Panc1 (cell line): ENCODE data around the gene SLAIN1. TPM values are rescaled to one million over a fixed set of nuclear protein-coding genes. Genes with fewer than 3 reads are reported as not detected.

ENCODE experiments used
- ATAC-seq: fragments of 200-7000 bp; cut with Tn5 transposase; 2 replicates; pipeline ENCODE4 v1.9.1; 2020; ENCODE audit warnings: mild to moderate bottlenecking, moderate library complexity
- BruUV-seq: library from RNA; stranded (reverse); fragments of 400-500 nt; replicated peaks from 2 replicates; lab custom pipeline; 2021; lab: Mats Ljungman, UMichigan
- CTCF ChIA-PET: fragments of 300-600 bp; sonication (Branson Sonifier 250); formaldehyde crosslinking; loops from one replicate; lab custom pipeline; 2022; ENCODE audit warnings: antibody characterized with exemption; lab: Charles Lee
- POLR2A ChIA-PET: fragments of 300-600 bp; sonication (Branson Sonifier 250); formaldehyde crosslinking; loops from one replicate; lab custom pipeline; 2022; ENCODE audit warnings: antibody characterized with exemption; lab: Charles Lee
- DNase-seq: peaks from one replicate; pipeline ENCODE4 v3.0.0-alpha.2; 2010; ENCODE audit warnings: low read depth, low spot score
- H3K27ac ChIP-seq: 2 replicates; pipeline ENCODE4 v1.5.1; 2011; ENCODE audit warnings: mild to moderate bottlenecking, low read length, inconsistent platforms
- H3K27me3 ChIP-seq: fragments of 200-500 bp; sonication (Bioruptor generic); 2 replicates; pipeline ENCODE4 v1.6.0; 2014; ENCODE audit warnings: low read length, inconsistent platforms; ENCODE audit not compliant: control insufficient read depth, insufficient read depth
- H3K36me3 ChIP-seq: fragments of 200-500 bp; sonication (Bioruptor generic); 2 replicates; pipeline ENCODE4 v1.5.1; 2014; ENCODE audit warnings: inconsistent platforms, mild to moderate bottlenecking, low read length, moderate library complexity; ENCODE audit not compliant: control insufficient read depth, insufficient read depth
- H3K4me1 ChIP-seq: 2 replicates; pipeline ENCODE4 v1.5.1; 2011; ENCODE audit warnings: inconsistent platforms, mild to moderate bottlenecking, low read length, moderate library complexity; ENCODE audit not compliant: control insufficient read depth, insufficient read depth
- H3K4me3 ChIP-seq, 2 experiments: 2 replicates each; pipeline ENCODE4 v1.5.1; 2011 to 2012; ENCODE audit warnings: low read depth in 2 of 2, low read length in 2 of 2, mild to moderate bottlenecking in 2 of 2, inconsistent platforms in 1 of 2, moderate library complexity in 1 of 2
- H3K9me3 ChIP-seq: fragments of 200-500 bp; sonication (Bioruptor generic); 2 replicates; pipeline ENCODE4 v1.5.1; 2014; ENCODE audit warnings: low read depth, mild to moderate bottlenecking, inconsistent platforms, low read length, moderate library complexity; ENCODE audit not compliant: control insufficient read depth, insufficient read depth
- POLR2AphosphoS5 ChIP-seq: IDR thresholded peaks from 2 replicates; pipeline ENCODE4 v1.6.1; 2012; ENCODE audit warnings: mild to moderate bottlenecking, low read depth, low read length, moderate library complexity
- SIN3A ChIP-seq: IDR thresholded peaks from 2 replicates; pipeline ENCODE4 v1.6.1; 2012; ENCODE audit warnings: low read depth, mild to moderate bottlenecking, low read length, moderate library complexity, borderline replicate concordance; ENCODE audit not compliant: insufficient read depth
- TCF7L2 ChIP-seq: IDR thresholded peaks from 2 replicates; pipeline ENCODE4 v1.6.1; 2011; ENCODE audit warnings: mild to moderate bottlenecking, low read depth, low read length, inconsistent platforms
- in situ Hi-C: cut with HindIII; loops from 2 replicates; pipeline ENCODE4 v1.10.0; 2016; ENCODE audit warnings: low sequenced_read_pairs, low pct_unique_long_range_greater_than_20kb
- intact Hi-C: fragments of 100-400 bp; cut with micrococcal nuclease; formaldehyde crosslinking; loops from one replicate; pipeline ENCODE4 v1.10.0; 2022; ENCODE audit not compliant: unreplicated experiment
- total RNA-seq: library from RNA; stranded (reverse); gene quantifications from one replicate; pipeline ENCODE4 v1.2.1, GENCODE V29; 2021; ENCODE audit not compliant: unreplicated experiment
- TF ChIP-seq, protein P1 (sequence below), 2 experiments: IDR thresholded peaks; 2 replicates each; pipeline ENCODE4 v1.6.1; 2011 to 2012; ENCODE audit warnings: low read depth in 2 of 2, control low read depth in 1 of 2, low read length in 1 of 2, mild to moderate bottlenecking in 1 of 2, moderate library complexity in 1 of 2; ENCODE audit not compliant: insufficient read depth in 1 of 2
- TF ChIP-seq, protein P2 (sequence below): fragments of 450-650 bp; IDR thresholded peaks from 2 replicates; pipeline ENCODE4 v1.5.1; 2017; ENCODE audit warnings: mild to moderate bottlenecking

Gene SLAIN1
- total RNA-seq, 1 experiment from 2014 or later, result 0.49 TPM

DNA sequence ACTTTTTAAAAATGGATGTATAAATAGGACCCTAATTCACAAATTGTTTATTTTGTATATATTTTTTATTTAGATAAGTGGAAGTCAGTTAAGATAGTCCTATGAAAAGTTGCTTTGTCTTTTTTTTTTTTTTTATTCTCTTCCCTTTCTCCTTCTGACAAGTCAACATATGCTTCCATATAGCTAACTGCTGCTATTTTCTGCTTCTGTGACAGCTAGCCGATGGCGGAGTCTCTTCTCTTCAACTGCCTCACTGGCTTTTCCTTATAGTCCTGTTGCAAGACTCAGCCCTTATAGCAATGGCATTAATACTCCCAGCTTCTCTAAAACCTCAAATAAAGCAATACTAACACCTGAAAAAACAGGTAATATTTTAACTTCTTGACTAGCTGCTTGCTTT is 45.3 kb downstream of the SLAIN1 start:
- Histone ChIP-seq H3K27ac (no peak overlapping the region), H3K9me3 (no peaks in the 10 kb centered on the region), H3K27me3 (no peaks in the 10 kb centered on the region), H3K36me3 (no peaks in the 10 kb centered on the region; the same call in 1 of the 2 replicates), H3K4me1 (no peaks in the 10 kb centered on the region), H3K4me3 (no peak overlapping the region)
- POLR2A ChIA-PET, result interaction anchor here (0.6 kb wide), 1 partner anchor 701 kb away, joined by 4 read pairs; no protein-coding TSS in a partner anchor
- TF ChIP-seq POLR2AphosphoS5, result no peak
- no peak for TF ChIP-seq SIN3A
- TF ChIP-seq, protein P1, sequence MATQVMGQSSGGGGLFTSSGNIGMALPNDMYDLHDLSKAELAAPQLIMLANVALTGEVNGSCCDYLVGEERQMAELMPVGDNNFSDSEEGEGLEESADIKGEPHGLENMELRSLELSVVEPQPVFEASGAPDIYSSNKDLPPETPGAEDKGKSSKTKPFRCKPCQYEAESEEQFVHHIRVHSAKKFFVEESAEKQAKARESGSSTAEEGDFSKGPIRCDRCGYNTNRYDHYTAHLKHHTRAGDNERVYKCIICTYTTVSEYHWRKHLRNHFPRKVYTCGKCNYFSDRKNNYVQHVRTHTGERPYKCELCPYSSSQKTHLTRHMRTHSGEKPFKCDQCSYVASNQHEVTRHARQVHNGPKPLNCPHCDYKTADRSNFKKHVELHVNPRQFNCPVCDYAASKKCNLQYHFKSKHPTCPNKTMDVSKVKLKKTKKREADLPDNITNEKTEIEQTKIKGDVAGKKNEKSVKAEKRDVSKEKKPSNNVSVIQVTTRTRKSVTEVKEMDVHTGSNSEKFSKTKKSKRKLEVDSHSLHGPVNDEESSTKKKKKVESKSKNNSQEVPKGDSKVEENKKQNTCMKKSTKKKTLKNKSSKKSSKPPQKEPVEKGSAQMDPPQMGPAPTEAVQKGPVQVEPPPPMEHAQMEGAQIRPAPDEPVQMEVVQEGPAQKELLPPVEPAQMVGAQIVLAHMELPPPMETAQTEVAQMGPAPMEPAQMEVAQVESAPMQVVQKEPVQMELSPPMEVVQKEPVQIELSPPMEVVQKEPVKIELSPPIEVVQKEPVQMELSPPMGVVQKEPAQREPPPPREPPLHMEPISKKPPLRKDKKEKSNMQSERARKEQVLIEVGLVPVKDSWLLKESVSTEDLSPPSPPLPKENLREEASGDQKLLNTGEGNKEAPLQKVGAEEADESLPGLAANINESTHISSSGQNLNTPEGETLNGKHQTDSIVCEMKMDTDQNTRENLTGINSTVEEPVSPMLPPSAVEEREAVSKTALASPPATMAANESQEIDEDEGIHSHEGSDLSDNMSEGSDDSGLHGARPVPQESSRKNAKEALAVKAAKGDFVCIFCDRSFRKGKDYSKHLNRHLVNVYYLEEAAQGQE (IDR thresholded peaks at IDR 0.05; ENCODE audit: insufficient read depth in 1 of 2, low read depth in 2 of 2, low read length in 1 of 2), result no peak
- no peak for TF ChIP-seq TCF7L2
- TF ChIP-seq, protein P2, sequence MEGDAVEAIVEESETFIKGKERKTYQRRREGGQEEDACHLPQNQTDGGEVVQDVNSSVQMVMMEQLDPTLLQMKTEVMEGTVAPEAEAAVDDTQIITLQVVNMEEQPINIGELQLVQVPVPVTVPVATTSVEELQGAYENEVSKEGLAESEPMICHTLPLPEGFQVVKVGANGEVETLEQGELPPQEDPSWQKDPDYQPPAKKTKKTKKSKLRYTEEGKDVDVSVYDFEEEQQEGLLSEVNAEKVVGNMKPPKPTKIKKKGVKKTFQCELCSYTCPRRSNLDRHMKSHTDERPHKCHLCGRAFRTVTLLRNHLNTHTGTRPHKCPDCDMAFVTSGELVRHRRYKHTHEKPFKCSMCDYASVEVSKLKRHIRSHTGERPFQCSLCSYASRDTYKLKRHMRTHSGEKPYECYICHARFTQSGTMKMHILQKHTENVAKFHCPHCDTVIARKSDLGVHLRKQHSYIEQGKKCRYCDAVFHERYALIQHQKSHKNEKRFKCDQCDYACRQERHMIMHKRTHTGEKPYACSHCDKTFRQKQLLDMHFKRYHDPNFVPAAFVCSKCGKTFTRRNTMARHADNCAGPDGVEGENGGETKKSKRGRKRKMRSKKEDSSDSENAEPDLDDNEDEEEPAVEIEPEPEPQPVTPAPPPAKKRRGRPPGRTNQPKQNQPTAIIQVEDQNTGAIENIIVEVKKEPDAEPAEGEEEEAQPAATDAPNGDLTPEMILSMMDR, result no peak
- ATAC-seq (no peak), DNase-seq (no peak)
- intact Hi-C loops, result no loop called here
- BruUV-seq, result no TSS peak
- CTCF ChIA-PET, result no interaction called here
- in situ Hi-C loops, result no loop called here

DNA sequence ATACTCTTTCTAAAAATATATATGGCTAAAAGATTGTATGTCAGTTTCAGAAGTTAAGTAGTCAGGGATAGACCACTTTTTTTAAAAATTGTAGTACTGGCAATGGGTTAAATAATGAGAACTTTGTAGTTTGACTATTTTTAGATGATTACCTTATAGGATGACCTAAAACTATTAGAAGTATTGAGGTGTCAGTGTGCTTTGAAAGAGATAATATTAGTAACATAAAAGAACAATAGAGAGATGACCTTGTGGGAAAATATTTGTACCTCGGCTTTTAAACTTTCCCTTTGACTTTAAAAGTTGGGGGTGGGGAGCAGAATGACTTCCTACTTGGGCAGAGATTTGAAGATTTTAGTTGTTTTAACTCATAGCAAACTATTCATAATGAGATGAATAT is 48.3 kb downstream of the SLAIN1 start:
- H3K9me3 ChIP-seq, result no peaks in the 10 kb centered on the region
- ChIA-PET CTCF (no interaction called here), POLR2A (no interaction called here)
- ATAC-seq, result no peak
- TF ChIP-seq, protein P2, result no peak
- no peak for TF ChIP-seq TCF7L2
- TF ChIP-seq POLR2AphosphoS5, result no peak
- TF ChIP-seq, protein P1 (IDR thresholded peaks at IDR 0.05; ENCODE audit: insufficient read depth in 1 of 2, low read depth in 2 of 2, low read length in 1 of 2), result no peak
- no peak for TF ChIP-seq SIN3A
- no peak for DNase-seq
- no peak overlapping the region for H3K4me3 ChIP-seq
- no peaks in the 10 kb centered on the region for H3K4me1 ChIP-seq
- H3K27me3 ChIP-seq, result no peaks in the 10 kb centered on the region
- H3K36me3 ChIP-seq, result no peaks in the 10 kb centered on the region; the same call in 1 of the 2 replicates
- intact Hi-C loops (no loop called here), in situ Hi-C loops (no loop called here)
- BruUV-seq, result no TSS peak
- H3K27ac ChIP-seq, result no peak overlapping the region
